IMR-90 (cell line): Measurements from ENCODE around the gene CLSTN3. TPM values are rescaled to one million over a fixed set of nuclear protein-coding genes. Genes with fewer than 3 reads are reported as not detected.

ENCODE experiments used
- ATAC-seq: fragments of 200-7000 bp; cut with Tn5 transposase; 2 replicates; pipeline ENCODE4 v1.9.1; 2020; ENCODE audit warnings: low read depth, mild to moderate bottlenecking, moderate library complexity
- BruUV-seq: library from RNA; stranded (reverse); fragments of 400-500 nt; replicated peaks from 2 replicates; lab custom pipeline; 2021; lab: Mats Ljungman, UMichigan
- CTCF ChIA-PET: fragments of 300-600 bp; formaldehyde crosslinking; extraction: SDS; loops from one replicate; lab custom pipeline; 2021; ENCODE audit warnings: antibody characterized with exemption; lab: Yijun Ruan, JAX
- POLR2A ChIA-PET: fragments of 300-600 bp; sonication (Branson Sonifier 250); formaldehyde crosslinking; loops from one replicate; lab custom pipeline; 2022; ENCODE audit warnings: antibody characterized with exemption; ENCODE audit not compliant: unreplicated experiment; lab: Charles Lee
- DNase-seq: peaks from one replicate; pipeline ENCODE4 v3.0.0; 2013
- H2AFZ ChIP-seq: replicated peaks from 2 replicates; pipeline ENCODE3; 2013; ENCODE audit warnings: low read length, mild to moderate bottlenecking; ENCODE audit not compliant: poor library complexity
- H2AK5ac ChIP-seq: 2 replicates; pipeline ENCODE4 v1.6.1; 2013; ENCODE audit warnings: low read depth, low read length, inconsistent platforms
- H2AK9ac ChIP-seq: replicated peaks from 2 replicates; pipeline ENCODE3; 2013; ENCODE audit warnings: mild to moderate bottlenecking, low read depth, low read length, moderate library complexity; ENCODE audit not compliant: poor library complexity
- H2BK120ac ChIP-seq: 2 replicates; pipeline ENCODE4 v1.6.1; 2013; ENCODE audit warnings: low read depth, low read length, inconsistent platforms
- H2BK15ac ChIP-seq: 3 replicates; pipeline ENCODE4 v1.6.1; 2013; ENCODE audit warnings: low read depth, low read length, inconsistent platforms
- H2BK20ac ChIP-seq: 2 replicates; pipeline ENCODE4 v1.6.1; 2013; ENCODE audit warnings: low read depth, mild to moderate bottlenecking, inconsistent platforms, low read length, moderate library complexity
- H2BK5ac ChIP-seq: 2 replicates; pipeline ENCODE4 v1.6.1; 2013; ENCODE audit warnings: mild to moderate bottlenecking, low read depth, low read length, inconsistent platforms; ENCODE audit not compliant: poor library complexity, severe bottlenecking
- H3K14ac ChIP-seq: replicated peaks from 2 replicates; pipeline ENCODE4 v1.6.1; 2013; ENCODE audit warnings: low read depth, low read length, inconsistent platforms
- H3K18ac ChIP-seq: 2 replicates; pipeline ENCODE4 v1.6.1; 2013; ENCODE audit warnings: low read depth, low read length, control low read depth
- H3K23ac ChIP-seq: 2 replicates; pipeline ENCODE4 v1.6.1; 2013; ENCODE audit warnings: low read depth, low read length, inconsistent platforms
- H3K27ac ChIP-seq: 2 replicates; pipeline ENCODE4 v1.5.1; 2013; ENCODE audit warnings: mild to moderate bottlenecking, control low read depth, low read length; ENCODE audit not compliant: insufficient read depth
- H3K27me3 ChIP-seq: 2 replicates; pipeline ENCODE4 v1.6.1; 2013; ENCODE audit warnings: low read length; ENCODE audit not compliant: control insufficient read depth, insufficient read depth
- H3K36me3 ChIP-seq: 2 replicates; pipeline ENCODE4 v1.6.1; 2013; ENCODE audit warnings: low read length, mixed read lengths; ENCODE audit not compliant: control insufficient read depth, insufficient read depth
- H3K4ac ChIP-seq: 2 replicates; pipeline ENCODE4 v1.6.1; 2013; ENCODE audit warnings: low read depth, low read length, inconsistent platforms
- H3K4me1 ChIP-seq: 2 replicates; pipeline ENCODE4 v1.6.1; 2013; ENCODE audit warnings: low read length, mixed read lengths; ENCODE audit not compliant: control insufficient read depth, insufficient read depth
- H3K4me2 ChIP-seq: 2 replicates; pipeline ENCODE4 v1.6.1; 2013; ENCODE audit warnings: low read depth, mild to moderate bottlenecking, control low read depth, low read length, moderate library complexity
- H3K4me3 ChIP-seq: 2 replicates; pipeline ENCODE4 v1.5.1; 2013; ENCODE audit warnings: low read depth, mild to moderate bottlenecking, control low read depth, low read length, moderate library complexity; ENCODE audit not compliant: insufficient read depth
- H3K56ac ChIP-seq: 2 replicates; pipeline ENCODE4 v1.6.1; 2013; ENCODE audit warnings: low read length, inconsistent platforms; ENCODE audit not compliant: insufficient read depth; ENCODE audit errors: extremely low read depth
- H3K79me1 ChIP-seq, 2 experiments: 2 replicates each; pipeline ENCODE4 v1.6.1; 2013; ENCODE audit warnings: low read length in 2 of 2, inconsistent platforms in 1 of 2, low read depth in 1 of 2
- H3K9ac ChIP-seq: 2 replicates; pipeline ENCODE4 v1.6.1; 2013; ENCODE audit warnings: low read depth, low read length, control low read depth
- H3K9me1 ChIP-seq: 2 replicates; pipeline ENCODE4 v1.6.1; 2013; ENCODE audit warnings: low read length, inconsistent platforms; ENCODE audit not compliant: insufficient read depth
- H3K9me3 ChIP-seq: 2 replicates; pipeline ENCODE4 v1.6.1; 2013; ENCODE audit warnings: low read length; ENCODE audit not compliant: control insufficient read depth, insufficient read depth
- H4K20me1 ChIP-seq: 2 replicates; pipeline ENCODE4 v1.6.1; 2013; ENCODE audit warnings: low read length, inconsistent platforms; ENCODE audit not compliant: insufficient read depth
- H4K5ac ChIP-seq: 2 replicates; pipeline ENCODE4 v1.6.1; 2013; ENCODE audit warnings: mild to moderate bottlenecking, low read depth, low read length, control low read depth
- H4K8ac ChIP-seq, 2 experiments: 2 replicates each; pipeline ENCODE4 v1.6.1; 2013; ENCODE audit warnings: low read depth in 2 of 2, low read length in 2 of 2, control low read depth in 1 of 2, inconsistent platforms in 1 of 2
- H4K91ac ChIP-seq: 2 replicates; pipeline ENCODE4 v1.6.1; 2013; ENCODE audit warnings: low read depth, low read length, inconsistent platforms; ENCODE audit not compliant: insufficient read depth
- CEBPB ChIP-seq: IDR thresholded peaks from 2 replicates; pipeline ENCODE4 v1.6.1; 2012; ENCODE audit warnings: low read depth, low read length, improper control_type of control experiment
- ELK1 ChIP-seq: fragments of 150-350 bp; IDR thresholded peaks from 2 replicates; pipeline ENCODE4 v1.6.1; 2016; ENCODE audit warnings: low read depth, mild to moderate bottlenecking, low read length, moderate library complexity, borderline replicate concordance
- MAFK ChIP-seq: IDR thresholded peaks from 2 replicates; pipeline ENCODE4 v1.6.1; 2012; ENCODE audit warnings: low read depth, low read length, improper control_type of control experiment
- MAZ ChIP-seq: IDR thresholded peaks from 2 replicates; pipeline ENCODE4 v1.6.1; 2012; ENCODE audit warnings: low read depth, mild to moderate bottlenecking, low read length, improper control_type of control experiment, moderate library complexity, borderline replicate concordance
- MXI1 ChIP-seq: IDR thresholded peaks from 2 replicates; pipeline ENCODE4 v1.6.1; 2012; ENCODE audit warnings: low read depth, mild to moderate bottlenecking, low read length, moderate library complexity, borderline replicate concordance
- POLR2A ChIP-seq: IDR thresholded peaks from 2 replicates; pipeline ENCODE4 v1.6.1; 2012; ENCODE audit warnings: mild to moderate bottlenecking, low read depth, low read length
- RCOR1 ChIP-seq: IDR thresholded peaks from 2 replicates; pipeline ENCODE4 v1.6.1; 2012; ENCODE audit warnings: mild to moderate bottlenecking, low read length, improper control_type of control experiment; ENCODE audit not compliant: insufficient replicate concordance
- WGBS, 2 experiments: methylation state at CpG; one replicate each; pipeline versions ENCODE4 v1.1.5 to v1.1.7; 2013; ENCODE audit warnings: missing lambda C conversion rate in 2 of 2; ENCODE audit not compliant: insufficient read length in 1 of 2; ENCODE audit errors: extremely low coverage in 2 of 2; 5-methylcytosine and 5-hydroxymethylcytosine counted together
- dilution Hi-C: fragments of 300-500 bp; cut with HindIII; formaldehyde crosslinking; loops from one replicate; pipeline ENCODE4 v1.14.3; 2018; ENCODE audit warnings: low sequenced_read_pairs; ENCODE audit not compliant: unreplicated experiment
- in situ Hi-C: fragments of 300-500 bp; cut with MboI; formaldehyde crosslinking; loops from 3 replicates; pipeline ENCODE4 v1.14.3; 2019; ENCODE audit warnings: low sequenced_read_pairs, inconsistent platforms, mixed read lengths
- intact Hi-C: fragments of 100-400 bp; cut with micrococcal nuclease; formaldehyde crosslinking; loops from 2 replicates; pipeline ENCODE4 v1.10.0; 2022
- polyA plus RNA-seq, 3 experiments: library from polyadenylated mRNA; depleted of rRNA; stranded (reverse); fragments of >200 nt; gene quantifications; 2 replicates each; pipeline ENCODE4 v1.2.3, GENCODE V29; 2012; ENCODE audit warnings: low replicate concordance in 1 of 3
- total RNA-seq: library from RNA; depleted of rRNA; stranded (reverse); fragments of >200 nt; gene quantifications from 2 replicates; pipeline ENCODE4 v1.2.3, GENCODE V29; 2012

Gene CLSTN3
- total and polyA plus RNA-seq, 2 of the 4 experiments (the other 2 are of a cell fraction) = 4.1 to 16.4 TPM

DNA sequence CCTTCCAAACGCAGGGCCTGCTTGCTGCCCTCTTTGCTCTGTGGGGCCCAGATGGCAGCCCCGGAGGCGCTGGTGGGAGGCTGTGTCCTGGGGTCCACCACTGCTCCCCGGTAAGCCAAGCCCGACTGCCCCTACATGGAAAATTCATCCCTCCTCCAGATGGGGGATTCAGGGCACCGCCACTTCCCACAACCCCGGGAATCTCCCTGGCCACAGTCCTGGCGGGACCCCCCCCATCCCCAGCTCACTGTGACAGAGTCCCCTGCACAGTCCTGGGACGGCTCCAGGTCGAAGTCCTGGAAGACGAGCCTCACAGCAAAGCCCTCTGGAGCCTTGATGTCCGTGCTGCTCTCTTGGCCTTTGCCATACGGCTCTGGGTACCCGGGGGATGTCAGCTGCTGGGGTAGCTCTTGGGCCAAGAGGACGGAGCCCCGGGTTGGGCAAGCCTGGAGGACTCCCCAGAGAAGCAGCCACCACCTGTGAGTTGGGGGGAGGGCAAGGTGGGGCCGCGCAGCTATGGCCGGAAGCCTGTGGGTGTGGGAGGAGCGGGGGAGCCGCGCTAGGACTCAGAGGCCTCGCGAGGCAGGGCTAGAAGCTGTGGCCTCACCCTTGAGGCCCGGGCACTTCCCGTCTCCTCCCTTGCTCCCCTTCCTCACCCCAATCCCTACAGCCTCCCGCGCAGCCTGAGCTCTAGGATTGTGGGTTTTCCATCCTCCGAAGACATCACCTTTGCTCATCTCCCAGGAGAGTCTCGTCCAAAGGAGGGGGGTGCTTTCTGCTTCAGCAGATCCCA lies 22.0 kb upstream of the CLSTN3 start:
- ChIA-PET CTCF (interaction anchor here (1.0 to 2.1 kb wide), 5 partner anchors 9 to 184 kb away, joined by 3 to 9 read pairs (median 4); partner anchors contain the start of gene C1S), POLR2A (no interaction called here)
- H3K27me3 ChIP-seq = no peaks in the 10 kb centered on the region
- peak overlapping the region; percentile 100 for H2AK9ac ChIP-seq
- H3K9ac ChIP-seq = peak overlapping the region; percentile 96
- in situ Hi-C loops (no loop called here), dilution Hi-C loops (no loop called here), intact Hi-C loops (no loop called here)
- peak overlapping the region; percentile 96 for H3K4me2 ChIP-seq
- TF ChIP-seq ELK1 = no peak
- TF ChIP-seq RCOR1 = no peak
- TF ChIP-seq POLR2A = peak; percentile 60; the same call in 1 of the 2 replicates
- TF ChIP-seq MAZ = 0 out of 2 replicates have a peak, but pooled peaks have one; percentile 16
- no peak for TF ChIP-seq CEBPB
- TF ChIP-seq MAFK = no peak
- no peak for TF ChIP-seq MXI1
- H3K18ac ChIP-seq = peak overlapping the region; percentile 99
- H4K5ac ChIP-seq = peak overlapping the region; percentile 97
- peak overlapping the region; percentile 94 for H3K56ac ChIP-seq
- H2AK5ac ChIP-seq = peak overlapping the region; percentile 90
- DNase-seq (peak; percentile 70), ATAC-seq (peak; percentile 87)
- H3K9me3 ChIP-seq = no peaks in the 10 kb centered on the region
- H2BK5ac ChIP-seq = peak overlapping the region; percentile 97
- H2BK20ac ChIP-seq = peak overlapping the region; percentile 72
- H3K36me3 ChIP-seq = peaks cover 9% of the 10 kb centered on the region
- 4% methylated on average over 6 of the region's 30 CpGs; no CpG with 5 or more reads in 1 of the 2 experiments for WGBS, 2 experiments
- peak overlapping the region; percentile 94 for H2BK120ac ChIP-seq
- BruUV-seq = no TSS peak
- peak overlapping the region; percentile 100 for H4K91ac ChIP-seq
- H3K14ac ChIP-seq = peak overlapping the region; percentile 100
- H3K23ac ChIP-seq = peak overlapping the region; percentile 99
- 0 out of 2 replicates have a peak, but pooled peaks cover 2% of the 10 kb centered on the region for H3K9me1 ChIP-seq
- H3K79me1 ChIP-seq = peaks cover 27 to 50% of the 10 kb centered on the region in 2 experiments
- peak overlapping the region; percentile 97 to 100 for H4K8ac ChIP-seq
- peak overlapping the region; percentile 97 for H3K27ac ChIP-seq
- peak overlapping the region; percentile 59; the same call in 1 of the 3 replicates for H2BK15ac ChIP-seq
- peak overlapping the region; percentile 66 for H3K4me3 ChIP-seq
- H3K4me1 ChIP-seq = peaks cover 5% of the 10 kb centered on the region; the same call in 1 of the 2 replicates
- no peaks in the 10 kb centered on the region; the same call in 1 of the 2 replicates for H4K20me1 ChIP-seq
- peak overlapping the region; percentile 100 for H3K4ac ChIP-seq
- peak overlapping the region; percentile 98 for H2AFZ ChIP-seq
